HG03135 (cell line): ENCODE data around the gene NCR1.
"Not testable (repeated sequence)": the region's sequence is repeated elsewhere in the genome, so short reads cannot be mapped to it uniquely, and the experiment has no call there.

Source experiments
- ATAC-seq: cut with Tn5 transposase; IDR thresholded peaks from one replicate; pipeline ENCODE4 v1.9.1; 2021; ENCODE audit warnings: mild to moderate bottlenecking, moderate library complexity; ENCODE audit not compliant: unreplicated experiment

Gene NCR1

GRCh38 chr19:54905803-54906511 is at the start of gene NCR1:
NCR1 (plus strand) TSS chr19:54906148; CDS start chr19:54906188, 40 bp downstream.
- ATAC-seq = no peak

- not testable (repeated sequence) for ATAC-seq
Measured at GRCh38 chr19:54858476-54858875, 47.5 kb upstream of the NCR1 start.

GRCh38 chr19:54859421-54859820 is 46.5 kb upstream of the NCR1 start:
- not testable (repeated sequence) for ATAC-seq

- ATAC-seq = not testable (repeated sequence)
Measured at GRCh38 chr19:54863459-54863858, 42.5 kb upstream of the NCR1 start.

DNA sequence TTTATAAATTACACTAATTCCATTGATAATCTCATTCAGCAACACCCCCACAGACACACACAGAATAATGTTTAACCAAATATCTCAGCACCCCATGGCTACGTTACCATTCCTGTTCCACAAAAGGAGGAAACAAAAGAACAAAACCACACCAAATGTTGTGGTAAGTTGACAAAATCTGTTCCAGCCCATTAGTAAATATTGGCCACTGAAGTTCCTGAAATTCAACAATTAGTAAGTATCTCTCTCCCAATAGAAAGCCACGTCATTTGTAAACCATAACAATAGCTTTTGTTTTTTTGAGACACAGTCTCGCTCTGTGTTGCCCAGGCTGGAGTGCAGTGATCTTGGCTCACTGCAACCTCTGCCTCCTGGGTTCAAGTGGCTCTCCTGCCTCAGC is 34.3 kb upstream of the NCR1 start:
- ATAC-seq = no peak

DNA sequence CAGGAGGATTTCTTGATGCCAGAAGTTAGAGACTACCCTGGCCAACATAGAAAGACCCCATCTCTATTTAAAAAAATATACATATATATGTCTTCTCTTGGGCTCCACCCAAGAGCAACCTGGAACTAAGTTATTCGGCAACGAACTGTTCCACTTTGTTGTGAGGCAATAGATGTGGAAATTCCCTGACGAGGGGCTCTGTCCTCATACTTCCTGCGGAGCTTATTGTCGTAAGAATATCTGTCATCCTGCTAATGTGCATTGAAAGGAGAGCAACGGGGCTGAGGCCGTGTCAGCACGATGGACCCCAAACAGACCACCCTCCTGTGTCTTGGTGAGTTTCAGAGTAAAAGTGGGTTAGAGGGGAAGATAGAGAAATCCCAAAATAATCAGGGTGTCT is 32.0 kb upstream of the NCR1 start, which contains the start of gene FCAR:
Gene FCAR, plus strand, starts transcription at position 246 of the 400 bp plus-strand sequence. Its CDS starts 55 bp downstream, at position 301.
- no peak for ATAC-seq

DNA sequence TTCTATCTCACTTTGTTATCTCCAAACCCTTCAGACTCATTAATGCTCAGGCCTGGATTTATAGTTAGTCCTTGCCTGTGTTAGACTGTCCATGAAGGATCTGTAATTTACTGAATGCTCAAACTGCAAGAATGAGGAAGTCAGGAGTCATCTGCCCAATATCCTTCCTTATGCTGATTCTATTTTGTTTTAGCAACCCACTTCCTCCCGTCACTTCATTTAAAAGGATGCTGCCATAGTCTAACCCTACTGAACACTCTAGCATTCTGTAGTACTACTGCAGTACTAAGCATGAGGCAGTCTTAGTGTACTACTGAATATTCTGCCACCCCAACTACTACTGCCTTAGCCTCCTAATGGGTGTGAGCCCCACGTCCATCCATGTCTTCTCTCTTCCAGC is 30.4 kb upstream of the NCR1 start:
- no peak for ATAC-seq

GRCh38 chr19:54877471-54877870 is 28.5 kb upstream of the NCR1 start:
- ATAC-seq = no peak

GRCh38 chr19:54881884-54882283 is 24.1 kb upstream of the NCR1 start:
- ATAC-seq = no peak

- ATAC-seq = no peak
Measured at GRCh38 chr19:54882758-54883157, 23.2 kb upstream of the NCR1 start.

- no peak for ATAC-seq
Measured at GRCh38 chr19:54883228-54883627, 22.7 kb upstream of the NCR1 start.

DNA sequence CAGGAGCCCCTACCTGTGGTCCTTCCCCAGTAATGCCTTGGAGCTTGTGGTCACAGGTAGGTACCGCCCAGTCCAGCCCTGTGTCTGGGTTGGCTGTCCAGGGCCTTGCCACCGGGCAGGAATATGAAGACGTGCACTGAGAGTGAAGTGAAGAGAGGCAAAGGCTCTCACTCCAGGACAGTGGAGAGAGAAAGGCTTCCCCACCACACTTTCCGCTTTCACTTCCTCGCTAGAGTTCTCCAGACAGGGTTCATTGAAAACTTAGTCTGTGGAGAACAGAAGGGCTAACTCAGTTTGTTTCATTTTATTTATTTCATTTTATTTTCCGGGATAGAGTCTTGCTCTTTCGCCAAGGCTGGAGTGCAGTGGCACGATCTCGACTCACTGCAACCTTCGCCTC is 17.7 kb upstream of the NCR1 start:
- no peak for ATAC-seq

GRCh38 chr19:54889566-54889965 is 16.4 kb upstream of the NCR1 start:
- no peak for ATAC-seq

GRCh38 chr19:54893406-54893805 is 12.5 kb upstream of the NCR1 start:
- ATAC-seq = no peak

DNA sequence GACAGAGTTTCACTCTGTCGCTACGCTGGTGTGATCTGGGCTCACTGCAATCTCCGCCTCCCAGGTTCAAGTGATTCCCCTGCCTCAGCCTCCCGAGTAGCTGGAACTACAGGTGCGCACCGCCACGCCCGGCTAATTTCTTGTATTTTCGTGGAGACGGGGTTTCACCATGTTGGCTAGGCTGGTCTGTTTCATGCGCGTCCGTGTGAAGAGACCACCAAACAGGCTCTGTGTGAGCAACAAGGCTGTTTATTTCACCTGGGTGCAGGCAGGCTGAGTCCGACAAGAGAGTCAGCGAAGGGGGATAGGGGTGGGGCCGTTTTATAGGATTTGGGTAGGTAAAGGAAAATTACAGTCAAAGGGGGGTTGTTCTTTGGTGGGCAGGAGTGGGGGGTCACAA is 11.8 kb upstream of the NCR1 start:
- ATAC-seq = not testable (repeated sequence)

- ATAC-seq = no peak
Measured at GRCh38 chr19:54896036-54896435, 9.9 kb upstream of the NCR1 start.

DNA sequence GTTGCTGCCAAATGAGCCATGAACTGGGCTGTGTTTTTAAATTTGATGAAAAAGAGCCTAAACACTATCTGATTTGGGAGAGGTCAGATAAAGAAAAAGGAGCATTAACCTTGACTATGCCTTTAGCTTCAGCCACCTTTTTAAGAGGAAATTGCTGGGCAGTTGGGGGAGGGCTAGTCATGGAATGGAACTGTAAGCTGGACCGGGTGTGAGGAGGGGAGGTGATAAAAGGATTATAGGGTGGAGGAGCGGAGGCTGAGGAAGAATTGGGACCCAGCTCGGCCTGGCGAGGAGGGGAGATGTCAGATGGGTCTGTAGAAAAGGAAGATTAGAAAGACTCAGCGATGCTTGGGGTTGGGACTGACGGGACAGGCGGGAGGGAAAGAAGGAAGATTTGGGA is 7.3 kb upstream of the NCR1 start:
- ATAC-seq = not testable (repeated sequence)

- ATAC-seq = not testable (repeated sequence)
Measured at GRCh38 chr19:54899646-54900045, 6.3 kb upstream of the NCR1 start.

- ATAC-seq = not testable (repeated sequence)
Measured at GRCh38 chr19:54901153-54901552, 4.8 kb upstream of the NCR1 start.

- no peak for ATAC-seq
Measured at GRCh38 chr19:54902061-54902460, 3.9 kb upstream of the NCR1 start.

DNA sequence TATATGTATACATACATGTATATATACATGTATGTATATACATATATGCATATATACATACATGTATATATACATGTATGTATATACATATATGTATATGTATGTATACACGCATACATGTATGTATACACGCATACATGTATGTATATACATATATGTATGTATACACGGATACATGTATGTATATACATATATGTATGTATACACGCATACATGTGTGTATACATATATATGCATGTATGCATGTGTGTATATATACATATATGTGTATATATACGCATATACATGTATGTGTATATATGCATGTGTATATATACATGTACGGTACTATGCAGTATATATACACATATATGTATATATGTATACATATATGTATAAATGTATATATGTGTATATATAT is 2.6 kb upstream of the NCR1 start:
- no peak for ATAC-seq

DNA sequence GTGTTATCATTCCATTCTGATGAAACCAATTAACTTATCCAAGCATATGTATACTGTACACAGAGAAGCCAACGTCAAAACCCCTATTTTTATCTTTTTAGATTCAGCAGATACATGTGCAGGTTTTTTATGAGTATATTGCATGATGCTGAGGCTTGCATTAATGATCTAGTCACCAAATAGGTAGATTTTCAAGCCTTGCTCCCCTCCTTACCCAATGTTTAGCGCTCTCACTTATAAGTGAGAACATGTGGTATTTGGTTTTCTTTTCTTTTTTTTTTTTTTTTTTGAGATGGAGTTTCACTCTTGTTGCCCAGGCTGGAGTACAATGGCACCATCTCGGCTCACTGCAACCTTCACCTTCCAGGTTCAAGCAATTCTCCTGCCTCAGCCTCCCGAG is 1.7 kb upstream of the NCR1 start:
- not testable (repeated sequence) for ATAC-seq

- no peak for ATAC-seq
Measured at GRCh38 chr19:54905421-54905802, 536 bp upstream of the NCR1 start.
